GM12891 (cell line): ENCODE measurements around the gene DOCK2.

ENCODE experiments used
- DNase-seq: peaks from one replicate; pipeline ENCODE4 v3.0.0; 2011; ENCODE audit warnings: low spot score; ENCODE audit not compliant: insufficient read length
- FAIRE-seq: peaks from 2 replicates; lab custom pipeline; 2011; peaks lifted over from hg19 to GRCh38; lab: Jason Lieb, UNC
- PAX5 ChIP-seq: IDR thresholded peaks from 2 replicates; pipeline ENCODE4 v1.6.1; 2011; ENCODE audit warnings: low read length, moderate library complexity, mild to moderate bottlenecking; ENCODE audit not compliant: insufficient read depth, severe bottlenecking
- POLR2A ChIP-seq: IDR thresholded peaks from 2 replicates; pipeline ENCODE4 v1.6.1; 2011; ENCODE audit warnings: low read depth, low read length, control low read depth
- POLR2AphosphoS5 ChIP-seq: IDR thresholded peaks from 2 replicates; pipeline ENCODE4 v1.6.1; 2011; ENCODE audit warnings: low read depth, low read length, control low read depth
- POU2F2 ChIP-seq: IDR thresholded peaks from 2 replicates; pipeline ENCODE4 v1.6.1; 2011; ENCODE audit warnings: low read depth, mild to moderate bottlenecking, control low read depth, low read length, moderate library complexity
- SPI1 ChIP-seq: IDR thresholded peaks from 2 replicates; pipeline ENCODE4 v1.6.1; 2011; ENCODE audit warnings: low read depth, low read length, control low read depth
- TAF1 ChIP-seq: IDR thresholded peaks from 2 replicates; pipeline ENCODE4 v1.6.1; 2011; ENCODE audit warnings: low read depth, low read length, control low read depth

Gene DOCK2

GRCh38 chr5:169697511-169697890 lies 60.4 kb downstream of the DOCK2 start:
- FAIRE-seq (no peak), DNase-seq (no peak)
- no peak for TF ChIP-seq PAX5
- TF ChIP-seq POU2F2 = no peak
- no peak for TF ChIP-seq SPI1
- TF ChIP-seq POLR2AphosphoS5 = no peak
- no peak for TF ChIP-seq TAF1
- no peak for TF ChIP-seq POLR2A

DNA sequence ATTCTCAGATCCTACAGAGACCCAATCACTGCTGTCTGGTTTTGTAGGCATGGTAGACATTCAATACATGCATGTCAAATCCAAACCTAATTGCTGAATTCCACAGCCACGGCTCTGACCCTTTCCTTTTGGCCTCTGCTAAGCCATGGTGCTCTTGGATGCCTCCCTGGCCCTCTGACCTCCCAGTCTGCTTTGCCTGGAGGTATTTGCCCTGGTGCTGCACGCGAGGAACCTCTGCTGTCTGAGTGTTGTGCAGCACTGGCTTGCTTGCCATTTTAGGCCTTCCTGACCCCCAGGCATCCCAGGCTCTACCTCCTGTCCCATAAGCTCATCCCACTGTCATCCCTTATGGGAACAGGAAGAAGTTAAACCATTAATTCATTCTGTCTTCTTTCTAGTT lies 60.9 kb downstream of the DOCK2 start:
- DNase-seq (no peak), FAIRE-seq (no peak)
- TF ChIP-seq POLR2A (no peak), PAX5 (no peak), POU2F2 (no peak), POLR2AphosphoS5 (no peak), TAF1 (no peak), SPI1 (no peak)

DNA sequence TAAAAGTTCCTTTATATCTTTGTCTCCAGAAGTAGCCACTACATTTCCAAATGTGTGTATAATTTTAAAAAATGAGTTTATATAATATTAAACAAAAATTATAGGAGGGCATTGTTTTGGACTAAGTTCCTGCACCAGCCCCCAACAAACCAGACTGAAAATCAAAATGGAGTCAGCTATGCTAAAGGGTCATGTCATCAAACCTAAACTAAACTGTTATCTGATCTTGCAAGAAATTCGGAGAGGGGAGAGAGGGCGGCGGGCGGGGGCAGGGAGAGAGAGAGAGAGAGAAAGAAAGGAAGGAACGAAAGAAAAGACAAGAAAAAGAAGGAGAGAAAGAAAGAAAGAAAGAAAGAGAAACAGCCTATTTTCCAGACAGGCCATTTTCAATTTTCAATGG lies 63.5 kb downstream of the DOCK2 start:
- no peak for FAIRE-seq
- no peak for TF ChIP-seq POLR2AphosphoS5

GRCh38 chr5:169701910-169702451 lies 64.9 kb downstream of the DOCK2 start:
- FAIRE-seq (peak; percentile 65), DNase-seq (no peak)
- TF ChIP-seq SPI1 = peak; percentile 66
- no peak for TF ChIP-seq PAX5

More for the DNA sequence above, 63.5 kb downstream of the DOCK2 start:
- no peak for DNase-seq

DNA sequence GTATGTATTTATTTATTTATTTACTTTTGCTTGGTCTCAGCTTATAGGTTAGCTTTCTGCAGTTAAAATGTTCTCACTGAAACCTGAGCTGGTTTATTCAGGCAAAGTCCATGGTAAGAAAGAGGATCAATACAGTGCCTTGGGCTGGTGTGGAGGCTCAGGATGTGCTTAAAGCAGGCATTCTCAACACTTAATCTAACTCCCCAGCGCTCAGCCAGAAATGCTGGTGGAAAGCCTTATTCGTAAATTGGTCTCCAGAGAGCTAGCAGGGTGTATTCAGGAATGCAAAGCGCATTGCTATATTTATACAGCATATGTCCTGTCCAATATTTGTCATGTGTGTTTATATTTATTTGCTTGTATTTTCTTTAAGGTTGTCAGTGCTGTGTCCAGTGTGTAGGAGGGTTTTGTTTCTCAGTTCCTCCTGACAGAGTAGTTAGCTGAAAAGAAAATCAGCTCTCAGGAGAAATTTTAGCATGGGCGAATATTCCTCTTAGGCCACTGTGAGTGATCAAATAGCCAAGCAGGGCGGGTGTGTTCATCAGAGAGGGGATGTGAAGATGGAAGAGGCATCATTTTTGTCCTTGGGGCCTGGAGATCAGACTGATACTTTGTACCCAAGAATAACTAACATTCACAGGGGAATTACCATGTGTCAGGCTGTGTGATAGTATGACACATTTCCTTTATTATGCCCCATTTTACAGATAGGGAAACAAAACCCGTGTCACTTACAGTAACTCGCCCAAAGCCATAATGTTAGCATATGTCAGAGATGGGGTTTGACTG lies 65.8 kb downstream of the DOCK2 start:
- DNase-seq (no peak), FAIRE-seq (peak; percentile 90)

GRCh38 chr5:169703813-169704212 lies 66.7 kb downstream of the DOCK2 start:
- peak; percentile 58 for FAIRE-seq
- DNase-seq = no peak
- TF ChIP-seq TAF1 (no peak), POU2F2 (no peak), POLR2AphosphoS5 (no peak), PAX5 (no peak), POLR2A (no peak), SPI1 (no peak)

More for the DNA sequence above, 65.8 kb downstream of the DOCK2 start:
- no peak for TF ChIP-seq POLR2A
- no peak for TF ChIP-seq POU2F2
- TF ChIP-seq SPI1 = peak; percentile 98

DNA sequence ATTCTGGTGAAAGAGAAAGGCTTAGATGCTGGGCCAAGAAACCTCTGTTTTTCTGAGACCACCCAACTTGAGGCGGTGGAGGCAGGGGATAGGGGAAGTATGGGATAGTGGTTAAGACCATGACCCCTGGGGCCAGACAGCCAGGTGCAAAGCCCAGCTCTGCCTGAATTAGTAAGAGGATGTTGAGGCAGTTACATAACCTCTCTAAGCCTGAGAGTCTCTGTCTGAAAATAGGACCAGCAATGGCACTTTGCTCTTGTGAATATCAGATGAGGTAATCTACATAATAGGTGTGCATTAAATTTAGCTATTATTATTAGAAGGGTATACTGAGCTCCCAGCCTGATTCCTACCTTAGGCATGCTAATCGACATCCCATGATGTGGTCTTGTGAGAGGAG lies 68.2 kb downstream of the DOCK2 start:
- TF ChIP-seq PAX5 (no peak), POU2F2 (no peak)
- peak; percentile 70 for FAIRE-seq
- DNase-seq = no peak

DNA sequence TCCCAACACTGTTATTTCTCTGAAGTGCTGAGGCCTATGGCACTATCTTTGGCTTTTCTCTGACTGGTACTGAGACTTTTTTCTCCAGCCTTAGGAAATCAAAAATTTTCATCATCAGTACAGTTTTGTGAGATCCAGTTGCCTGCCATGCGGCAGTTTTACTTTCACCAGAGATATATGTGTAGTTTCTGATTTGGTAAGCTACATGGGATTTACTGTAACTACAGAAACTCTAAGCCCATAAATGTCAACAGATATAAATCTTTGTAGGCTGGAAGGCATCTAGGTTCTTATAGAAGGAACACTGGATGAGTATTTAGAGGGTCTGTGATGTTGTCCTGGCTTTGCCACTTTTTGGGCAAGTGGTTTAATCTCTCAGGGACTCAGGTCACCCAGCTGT lies 69.0 kb downstream of the DOCK2 start:
- TF ChIP-seq SPI1 (no peak), POLR2A (no peak), POLR2AphosphoS5 (no peak), PAX5 (no peak), TAF1 (no peak), POU2F2 (no peak)
- DNase-seq = no peak
- no peak for FAIRE-seq

- TF ChIP-seq TAF1 (no peak), SPI1 (no peak), POLR2AphosphoS5 (no peak), PAX5 (no peak), POU2F2 (no peak), POLR2A (no peak)
Observed at GRCh38 chr5:169706758-169707450, 69.8 kb downstream of the DOCK2 start.

GRCh38 chr5:169707686-169708085 lies 70.6 kb downstream of the DOCK2 start:
- TF ChIP-seq POLR2A = no peak
- no peak for TF ChIP-seq POLR2AphosphoS5
- no peak for TF ChIP-seq SPI1
- TF ChIP-seq POU2F2 = no peak
- TF ChIP-seq PAX5 = no peak
- TF ChIP-seq TAF1 = no peak
- FAIRE-seq = no peak
- no peak for DNase-seq

More at GRCh38 chr5:169706758-169707450, 69.8 kb downstream of the DOCK2 start:
- FAIRE-seq = peak; percentile 45
- DNase-seq = no peak

DNA sequence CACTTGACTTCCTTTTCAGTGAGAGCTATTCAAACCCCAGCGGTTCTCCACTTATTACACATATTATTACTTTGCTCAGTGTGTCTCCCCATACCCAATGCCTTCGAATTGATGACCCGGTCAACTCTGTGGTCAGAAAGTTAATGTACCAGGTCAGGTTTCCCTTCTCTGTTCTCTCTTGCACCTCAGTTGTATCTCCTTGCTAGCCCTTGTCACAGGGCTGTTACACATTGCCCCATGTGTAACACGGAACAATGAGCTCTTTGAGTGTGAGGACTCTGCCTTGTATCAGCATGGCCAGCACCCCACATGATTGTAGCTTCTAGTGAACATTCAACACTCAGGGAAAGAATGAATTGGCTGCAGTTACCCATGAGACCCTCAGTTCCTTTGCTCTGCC lies 73.6 kb downstream of the DOCK2 start:
- TF ChIP-seq TAF1 (no peak), SPI1 (no peak), POLR2A (no peak), POLR2AphosphoS5 (no peak), PAX5 (no peak), POU2F2 (no peak)
- no peak for DNase-seq
- FAIRE-seq = peak; percentile 52
